Retinal pigment epithelial cell (primary cell): ENCODE data around the gene PSMD14.
"Not testable (repeated sequence)": the region's sequence is repeated elsewhere in the genome, so short reads cannot be mapped to it uniquely, and the experiment has no call there.

ENCODE experiments used
- DNase-seq: peaks from one replicate; pipeline ENCODE4 v3.0.0-alpha.2; 2010; ENCODE audit warnings: low read depth
- H3K4me3 ChIP-seq: 2 replicates; pipeline ENCODE4 v1.5.1; 2011; ENCODE audit warnings: mild to moderate bottlenecking, low read length, control low read depth, moderate library complexity
- CTCF ChIP-seq: conservative IDR thresholded peaks from 2 replicates; pipeline ENCODE4 v1.5.1; 2011; ENCODE audit warnings: low read depth, low read length, control low read depth, inconsistent platforms

PSMD14 gene

DNA sequence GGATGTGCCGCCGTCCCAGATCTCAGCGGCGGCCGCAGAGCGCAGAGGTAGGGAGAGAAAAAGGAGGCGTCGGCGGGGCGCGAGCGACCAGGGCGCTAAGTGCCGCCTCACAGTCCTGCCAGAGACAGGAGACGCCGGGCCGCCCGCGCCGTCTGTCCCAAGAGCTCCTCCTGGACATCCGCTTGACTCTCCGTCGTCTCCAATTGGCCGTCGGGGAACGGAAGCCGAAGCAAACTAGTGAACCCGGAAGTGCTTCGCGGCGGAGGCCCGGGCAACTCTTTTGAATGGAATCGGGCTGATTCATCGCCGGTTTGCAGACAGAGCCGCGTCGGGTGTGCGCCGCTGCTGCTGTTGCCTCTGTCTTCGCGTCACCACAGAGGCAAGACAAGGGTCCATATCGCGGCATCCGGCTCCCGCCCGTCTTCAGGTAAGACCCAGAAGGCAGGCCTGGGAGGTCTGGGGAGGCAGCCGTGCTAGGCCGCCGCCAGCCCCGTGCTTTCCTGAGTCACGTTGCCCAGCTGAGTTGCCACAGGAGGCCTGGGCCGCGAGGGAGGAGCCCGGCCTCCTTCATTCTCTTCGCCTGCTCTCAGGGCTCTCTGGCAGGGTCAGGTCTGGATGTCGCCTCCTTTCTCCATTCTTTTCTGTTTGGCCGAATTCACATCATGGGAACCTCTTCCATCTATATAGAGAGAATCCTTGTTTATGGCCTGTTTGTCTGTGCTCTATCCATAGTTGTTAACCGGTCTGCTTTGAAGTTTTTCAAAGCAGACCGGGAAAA is at the start of gene PSMD14:
Gene PSMD14 (plus strand): TSS at position 248 of the 778 bp plus-strand sequence. CDS start 10,401 bp downstream, outside the sequence.
- peak within 1 kb of the TSS; percentile 87 for H3K4me3 ChIP-seq
- no peak for TF ChIP-seq CTCF
- DNase-seq = peak; percentile 81

GRCh38 chr2:161265874-161266273 is 42.4 kb upstream of the PSMD14 start:
- DNase-seq = no peak
- no peak for TF ChIP-seq CTCF
- no peak overlapping the region for H3K4me3 ChIP-seq

DNA sequence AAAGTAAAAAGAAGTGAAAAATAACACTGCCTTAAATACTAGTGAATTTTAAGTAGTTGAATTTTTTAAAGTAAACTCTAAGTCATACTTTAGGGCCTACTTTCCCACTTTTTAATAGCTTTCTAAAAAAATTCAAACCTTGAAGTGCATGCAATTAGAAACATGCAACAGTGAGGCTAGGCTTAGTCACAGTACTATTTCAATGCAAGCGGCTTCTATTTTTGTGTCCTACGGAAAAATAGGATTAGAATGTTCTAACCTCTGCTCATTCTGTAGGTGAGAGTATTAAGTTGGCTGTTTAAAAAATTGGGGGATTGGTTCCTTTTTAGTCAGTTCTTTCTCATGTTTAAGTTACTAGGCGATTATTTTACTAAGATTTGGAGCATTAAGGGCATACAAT is 39.1 kb upstream of the PSMD14 start:
- H3K4me3 ChIP-seq = no peak overlapping the region
- DNase-seq = no peak
- no peak for TF ChIP-seq CTCF

DNA sequence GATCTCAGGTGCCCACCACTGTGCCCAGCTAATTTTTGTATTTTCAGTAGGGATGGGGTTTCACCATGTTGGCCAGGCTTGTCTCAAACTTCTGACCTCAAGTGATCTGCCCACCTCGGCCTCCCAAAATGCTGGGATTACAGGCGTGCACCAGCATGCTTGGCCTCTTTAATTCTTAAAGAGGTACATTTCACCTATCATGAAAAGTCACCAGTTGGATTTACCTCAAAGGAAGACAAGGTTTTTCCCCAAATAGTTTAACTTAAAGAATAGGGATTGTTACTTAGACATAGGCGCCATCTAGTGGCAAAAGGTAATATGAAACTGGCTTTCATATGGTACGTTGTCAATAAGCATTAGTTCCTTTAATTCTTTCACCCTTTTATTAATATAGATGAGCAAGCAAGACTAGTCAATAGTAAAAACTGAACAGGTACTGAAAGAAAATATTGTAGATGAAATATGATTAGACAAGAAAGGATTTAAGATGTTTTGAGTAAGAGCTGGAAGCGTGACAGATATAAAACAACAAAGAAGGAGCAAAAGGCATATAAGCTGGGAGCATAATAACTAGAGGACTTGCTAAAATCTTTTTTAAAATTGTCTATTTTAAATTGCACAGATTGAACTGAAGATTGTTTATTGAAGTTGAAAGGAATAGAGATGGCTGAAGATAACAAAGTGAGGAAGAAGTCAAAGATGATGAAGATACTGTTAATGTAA is 35.0 kb upstream of the PSMD14 start:
- H3K4me3 ChIP-seq = no peak overlapping the region
- peak; percentile 62 for TF ChIP-seq CTCF
- DNase-seq = peak; percentile 13

DNA sequence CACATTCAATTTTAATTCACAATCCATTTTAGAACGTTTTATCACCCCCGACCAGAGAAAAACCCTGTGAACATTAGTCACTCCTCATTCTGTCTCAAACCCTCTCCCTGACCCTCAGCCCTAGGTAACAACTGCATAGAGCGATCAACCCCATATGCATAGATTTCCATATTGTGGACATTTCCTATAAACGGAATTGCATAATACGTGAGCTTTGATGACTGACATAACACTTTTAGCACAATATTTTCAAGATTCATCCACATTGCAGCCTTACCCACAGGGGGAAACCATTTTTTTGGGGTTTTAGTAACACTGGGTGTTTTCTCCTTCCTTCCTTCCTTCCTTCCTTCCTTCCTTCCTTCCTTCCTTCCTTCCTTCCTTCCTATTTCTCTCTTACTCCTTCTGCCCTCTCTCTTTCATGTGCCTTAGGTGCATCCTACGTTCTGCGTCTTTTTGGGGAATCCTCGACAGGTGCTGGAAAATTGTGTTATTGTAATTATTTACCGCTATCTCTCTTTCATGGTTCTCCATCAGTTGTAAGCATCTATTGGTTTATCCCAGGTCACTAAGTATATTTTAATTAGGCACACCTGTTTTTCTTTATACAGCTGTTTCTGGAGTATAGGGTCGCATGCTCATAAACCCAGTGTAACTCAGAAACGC is 29.5 kb upstream of the PSMD14 start:
- not testable (repeated sequence) for DNase-seq, H3K4me3 ChIP-seq

GRCh38 chr2:161279230-161279815 is 28.9 kb upstream of the PSMD14 start:
- not testable (repeated sequence) for H3K4me3 ChIP-seq, DNase-seq

- DNase-seq, H3K4me3 ChIP-seq: not testable (repeated sequence)
- peak; percentile 23 for TF ChIP-seq CTCF
These were observed 27.3 kb upstream of the PSMD14 start for GRCh38 chr2:161280906-161281323.

GRCh38 chr2:161281615-161282310 is 26.5 kb upstream of the PSMD14 start:
- not testable (repeated sequence) for H3K4me3 ChIP-seq

DNA sequence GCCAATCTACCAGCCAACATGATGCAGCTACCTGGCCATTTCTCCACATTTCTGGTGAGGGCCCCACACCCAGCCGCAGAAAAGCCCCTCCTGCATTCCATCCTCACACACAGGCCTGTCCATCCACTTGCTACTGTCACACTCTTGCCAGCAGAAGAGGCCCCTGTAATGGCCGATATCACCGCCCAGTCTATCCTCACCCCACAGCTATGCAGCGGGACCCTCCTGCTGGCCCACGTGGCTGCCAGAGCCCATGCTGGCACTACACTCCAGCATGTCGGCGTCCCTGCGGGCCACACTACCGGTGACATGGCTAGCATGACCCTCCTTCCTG is 25.9 kb upstream of the PSMD14 start:
- not testable (repeated sequence) for DNase-seq, H3K4me3 ChIP-seq

More at GRCh38 chr2:161281615-161282310, 26.5 kb upstream of the PSMD14 start:
- DNase-seq = not testable (repeated sequence)
